GM21619 (cell line): ENCODE results near the gene ZNF543.
"Not testable (repeated sequence)": the region's sequence is repeated elsewhere in the genome, so short reads cannot be mapped to it uniquely, and the experiment has no call there.

ENCODE experiments used
- ATAC-seq: cut with Tn5 transposase; IDR thresholded peaks from one replicate; pipeline ENCODE4 v1.9.1; 2021; ENCODE audit not compliant: unreplicated experiment

The ZNF543 gene

DNA sequence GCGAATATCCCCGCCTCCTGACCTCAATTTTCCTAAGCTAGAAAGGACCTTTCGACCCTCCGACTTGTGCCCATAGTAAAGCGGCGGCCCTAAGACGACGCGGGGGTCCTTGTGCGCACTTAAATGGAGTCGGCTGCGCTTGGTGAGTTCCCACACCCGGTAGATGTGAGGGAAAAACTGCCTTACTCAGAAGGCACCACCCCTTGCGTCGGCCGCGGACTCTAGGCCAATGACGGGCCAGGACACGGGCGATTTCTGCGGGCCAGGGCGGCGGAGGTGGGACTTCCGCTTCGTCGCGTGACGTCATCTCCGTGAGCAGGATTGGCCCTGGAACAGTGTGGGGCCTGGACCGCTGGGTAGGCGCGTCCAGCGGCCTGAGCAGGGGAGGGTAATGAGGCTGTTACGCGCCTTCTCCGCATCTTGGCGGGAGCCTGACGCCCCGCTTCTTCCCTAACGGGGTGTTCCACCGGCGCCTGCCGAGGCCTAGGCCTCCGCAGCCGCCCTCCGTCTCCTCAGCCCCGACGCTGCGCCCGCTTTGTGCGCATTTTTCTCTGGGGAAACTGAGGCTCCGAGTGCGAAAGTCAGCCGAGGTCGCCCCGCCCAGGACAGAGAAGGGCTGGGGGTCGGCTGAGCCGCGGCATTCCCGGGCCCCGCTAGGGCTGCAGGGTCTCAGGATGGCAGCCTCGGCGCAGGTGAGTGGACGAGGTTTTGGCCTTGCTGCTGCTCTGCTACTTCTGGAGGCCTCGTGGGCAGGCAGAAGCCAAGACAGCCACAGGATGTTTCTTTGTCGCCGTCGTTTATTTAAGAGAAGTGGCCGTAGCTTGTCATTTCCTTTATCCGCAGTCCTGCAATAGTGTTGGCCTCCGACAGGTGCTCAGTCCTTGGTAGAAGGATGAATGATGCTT, at the start of gene ZNF543:
Gene ZNF543, plus strand, starts transcription at position 293 of the 905 bp plus-strand sequence. Its CDS starts 382 bp downstream, at position 675.
- ATAC-seq: peak; percentile 91

DNA sequence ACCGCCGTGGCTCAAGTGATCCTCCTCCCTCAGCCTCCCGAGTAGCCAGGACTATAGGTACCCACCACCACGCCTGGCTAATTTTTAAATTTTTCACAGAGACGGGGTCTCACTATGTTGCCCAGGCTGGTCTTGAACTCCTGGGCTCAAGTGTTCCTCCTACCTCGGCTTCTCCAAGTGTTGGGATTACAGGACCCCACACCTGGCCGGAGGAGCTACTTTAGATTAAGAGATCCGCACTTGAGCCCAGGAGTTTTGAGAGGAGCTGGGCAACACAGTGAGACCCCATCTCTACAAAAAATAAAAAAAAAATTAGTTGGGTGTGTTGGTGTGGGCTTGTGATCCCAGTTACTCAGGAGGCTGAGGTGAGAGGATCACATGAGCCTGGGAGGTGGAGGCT, 49.0 kb upstream of the ZNF543 start:
- ATAC-seq: no peak

DNA sequence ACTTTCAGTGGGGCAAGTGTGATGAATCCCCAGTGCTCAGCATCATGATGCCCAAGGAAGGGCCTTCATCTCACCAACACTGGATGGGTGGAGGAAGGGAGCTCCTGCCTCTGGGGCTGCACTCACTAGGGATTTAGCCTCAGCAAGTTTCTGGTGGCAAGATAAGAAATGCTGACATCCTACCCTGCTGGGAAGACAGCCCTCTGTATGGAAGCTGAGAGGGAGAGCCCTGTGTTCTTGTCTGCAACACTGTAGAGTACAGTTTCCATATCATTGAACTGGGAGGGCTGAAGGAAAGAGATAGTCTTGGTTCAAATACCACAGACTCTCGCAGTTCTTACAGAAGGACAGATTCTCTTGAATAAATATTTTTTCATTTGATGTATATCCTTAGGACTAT, 47.3 kb upstream of the ZNF543 start:
- no peak for ATAC-seq

GRCh38 chr19:57276430-57276829, 43.8 kb upstream of the ZNF543 start:
- no peak for ATAC-seq

- not testable (repeated sequence) for ATAC-seq
These were observed 41.8 kb upstream of the ZNF543 start for GRCh38 chr19:57278481-57278880.

DNA sequence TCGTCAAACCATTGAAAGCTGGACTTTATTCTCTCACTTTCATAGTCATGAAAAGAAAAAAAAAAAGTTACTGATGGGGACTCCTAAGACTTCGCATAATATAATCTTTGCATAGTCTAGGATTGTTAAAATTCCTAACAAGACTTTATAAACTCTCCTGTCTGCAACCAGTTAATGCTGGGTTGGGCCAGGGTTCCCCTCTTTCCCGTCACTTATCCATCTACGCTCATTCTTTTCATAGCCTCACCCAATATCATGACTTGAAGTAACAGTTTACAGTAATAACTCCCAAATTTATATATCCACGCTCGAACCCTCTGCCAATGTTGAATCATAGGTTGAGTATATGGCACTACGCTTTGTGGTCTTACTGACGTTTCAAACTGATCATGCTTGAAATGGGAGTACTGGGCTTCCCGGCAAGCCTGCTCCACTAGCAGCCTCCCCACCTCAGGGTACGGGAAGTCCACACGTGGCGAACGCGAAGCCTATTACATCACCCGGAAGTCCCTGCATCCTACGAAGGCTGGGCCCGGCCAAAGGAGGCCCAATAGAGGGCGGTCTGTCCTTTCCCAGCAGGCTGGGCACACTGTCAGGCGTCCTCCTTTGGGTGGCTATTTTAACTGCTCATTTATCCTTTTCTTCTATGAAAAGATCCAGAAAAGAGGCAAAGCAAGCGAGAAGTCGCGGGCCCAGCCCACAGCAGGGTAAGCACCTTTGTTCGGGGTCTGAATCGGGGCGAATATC, 40.7 kb upstream of the ZNF543 start:
- peak; percentile 67 for ATAC-seq

DNA sequence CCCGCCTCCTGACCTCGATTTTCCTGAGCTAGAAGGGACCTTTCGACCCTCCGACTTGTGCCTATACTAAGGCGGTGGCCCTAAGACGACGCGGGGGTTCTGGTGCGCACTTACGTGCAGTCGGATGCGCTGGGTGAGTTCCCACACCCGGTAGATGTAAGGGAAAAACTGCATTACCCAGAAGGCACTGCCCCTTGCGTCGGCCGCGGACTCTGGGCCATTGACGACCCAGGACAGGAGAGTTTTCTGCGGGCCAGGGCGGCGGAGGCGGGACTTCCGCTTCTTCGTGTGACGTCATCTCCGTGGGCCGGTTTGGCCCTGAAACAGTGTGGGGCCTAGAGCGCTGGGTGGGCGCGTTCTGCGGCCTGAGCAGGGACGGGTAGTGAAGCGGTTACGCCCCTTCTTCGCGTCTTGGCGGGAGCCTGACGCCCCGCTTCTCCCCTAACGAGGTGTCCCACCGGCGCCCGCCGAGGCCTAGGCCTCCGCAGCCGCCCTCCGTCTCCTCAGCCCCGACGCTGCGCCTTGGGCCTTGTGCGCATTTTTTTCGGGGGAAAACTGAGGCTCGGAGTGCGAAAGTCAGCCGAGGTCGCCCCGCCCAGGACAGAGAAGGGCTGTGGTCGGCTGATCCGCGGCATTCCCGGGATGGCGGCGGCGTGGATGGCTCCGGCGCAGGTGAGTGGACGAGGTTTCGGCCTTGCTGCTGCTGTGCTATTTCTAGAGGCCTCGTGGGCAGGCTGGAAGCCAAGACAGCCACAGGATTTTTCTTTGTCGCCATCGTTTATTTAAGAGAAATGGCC, 39.9 kb upstream of the ZNF543 start, which contains the start of gene ZNF460:
Gene ZNF460, plus strand, starts transcription at position 321 of the 797 bp plus-strand sequence. Its CDS starts 322 bp downstream, at position 643.
- ATAC-seq: peak; percentile 72

DNA sequence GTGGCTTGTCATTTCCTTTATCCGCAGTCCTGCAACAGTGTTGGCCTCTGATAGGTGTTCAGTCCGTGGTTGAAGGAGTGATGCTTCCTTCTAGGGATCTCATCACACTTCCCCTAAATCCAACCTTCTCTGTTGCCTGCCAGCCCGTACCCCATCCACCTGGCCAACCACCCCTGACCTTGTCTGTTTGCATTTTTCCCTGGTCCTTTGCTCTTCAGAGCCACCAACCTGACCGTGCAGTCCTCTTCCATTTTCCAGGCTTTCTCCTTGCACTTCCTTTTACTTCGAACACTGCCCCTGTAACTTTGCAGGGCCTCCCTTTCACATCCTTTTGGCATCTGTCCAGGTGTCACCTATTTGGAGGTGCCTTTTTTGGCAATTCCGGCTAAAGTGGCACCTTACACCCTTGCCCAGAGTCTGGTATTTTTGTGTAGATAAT, 39.3 kb upstream of the ZNF543 start:
- no peak for ATAC-seq

DNA sequence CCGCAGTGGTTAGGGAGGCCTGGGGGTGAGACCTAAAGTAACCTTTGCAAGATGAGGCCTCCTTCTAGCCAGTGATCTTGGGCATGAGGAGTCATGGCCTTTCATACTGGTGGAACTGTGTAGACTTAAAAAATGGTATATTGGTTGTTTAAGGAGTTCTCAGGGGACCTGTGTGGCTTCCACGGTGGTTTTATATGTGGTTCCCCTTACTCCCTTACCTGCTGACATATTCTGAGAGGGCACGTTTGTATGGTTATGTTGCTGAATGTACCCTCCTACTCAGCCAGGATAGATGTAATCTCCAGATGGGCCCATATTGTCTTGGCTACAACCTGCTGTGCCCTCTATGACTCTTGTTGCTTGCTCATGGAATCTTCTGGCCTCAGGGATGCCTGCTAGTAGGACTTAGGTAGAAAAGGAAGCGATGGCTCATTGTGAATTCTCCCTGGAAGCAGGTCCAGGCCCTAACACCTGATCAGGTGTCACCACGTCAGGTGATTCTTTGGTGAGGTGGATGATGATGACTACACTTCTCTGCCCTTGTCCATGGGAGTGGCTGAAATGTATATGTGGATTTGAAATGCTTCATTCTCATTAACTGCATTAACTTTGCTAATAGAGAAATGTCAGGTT, 38.1 kb upstream of the ZNF543 start:
- ATAC-seq: no peak

DNA sequence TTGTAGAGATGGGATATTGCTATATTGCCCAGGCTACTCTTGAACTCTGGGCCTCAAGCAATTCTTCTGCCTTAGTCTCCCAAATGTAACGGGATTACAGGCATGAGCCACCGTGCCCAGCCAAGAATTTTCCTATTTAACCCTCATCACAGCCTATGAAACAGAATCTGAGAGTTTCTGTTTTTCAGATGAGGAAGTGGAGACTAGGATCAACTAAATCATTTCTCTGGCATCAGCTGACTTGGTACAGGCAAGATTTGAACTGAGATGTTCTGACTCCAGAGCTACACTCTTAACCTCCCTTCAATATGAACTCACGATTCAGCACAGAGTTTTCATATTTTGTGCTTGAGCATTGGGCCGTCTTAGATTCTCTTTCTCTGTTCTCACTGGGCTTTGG, 31.9 kb upstream of the ZNF543 start:
- no peak for ATAC-seq

DNA sequence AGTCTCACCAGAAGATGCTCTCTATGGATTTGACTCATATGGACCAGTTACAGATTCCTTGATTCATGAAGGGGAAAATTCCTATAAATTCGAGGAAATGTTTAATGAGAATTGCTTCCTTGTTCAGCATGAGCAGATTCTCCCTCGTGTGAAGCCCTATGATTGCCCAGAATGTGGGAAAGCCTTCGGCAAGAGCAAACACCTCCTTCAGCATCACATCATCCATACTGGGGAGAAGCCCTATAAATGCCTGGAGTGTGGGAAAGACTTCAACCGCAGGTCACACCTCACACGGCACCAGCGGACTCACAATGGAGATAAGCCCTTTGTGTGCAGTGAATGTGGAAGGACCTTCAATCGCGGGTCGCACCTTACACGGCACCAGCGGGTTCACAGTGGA, 29.3 kb upstream of the ZNF543 start:
- no peak for ATAC-seq

DNA sequence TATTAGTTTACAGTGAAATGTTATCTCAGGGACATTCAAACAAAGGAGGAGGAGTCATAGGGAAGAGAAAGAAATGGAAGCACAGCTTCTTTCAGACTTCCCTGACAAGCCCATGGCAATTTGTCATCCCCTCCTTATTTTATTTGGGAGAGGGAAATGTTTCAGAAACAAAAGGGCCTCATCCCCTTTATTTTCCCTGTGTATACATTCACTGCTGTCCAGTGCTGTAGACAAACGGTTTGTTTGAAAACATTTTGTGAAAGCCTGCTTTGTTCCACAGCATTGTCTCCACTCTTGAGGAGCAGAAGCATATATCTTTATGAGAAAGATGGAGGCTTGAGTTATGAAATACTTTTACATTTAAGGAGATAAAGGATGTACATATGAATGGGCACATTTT, 27.7 kb upstream of the ZNF543 start:
- no peak for ATAC-seq

- no peak for ATAC-seq
These were observed 26.6 kb upstream of the ZNF543 start for GRCh38 chr19:57293719-57294118.

- no peak for ATAC-seq
These were observed 18.2 kb upstream of the ZNF543 start for GRCh38 chr19:57302020-57302465.

DNA sequence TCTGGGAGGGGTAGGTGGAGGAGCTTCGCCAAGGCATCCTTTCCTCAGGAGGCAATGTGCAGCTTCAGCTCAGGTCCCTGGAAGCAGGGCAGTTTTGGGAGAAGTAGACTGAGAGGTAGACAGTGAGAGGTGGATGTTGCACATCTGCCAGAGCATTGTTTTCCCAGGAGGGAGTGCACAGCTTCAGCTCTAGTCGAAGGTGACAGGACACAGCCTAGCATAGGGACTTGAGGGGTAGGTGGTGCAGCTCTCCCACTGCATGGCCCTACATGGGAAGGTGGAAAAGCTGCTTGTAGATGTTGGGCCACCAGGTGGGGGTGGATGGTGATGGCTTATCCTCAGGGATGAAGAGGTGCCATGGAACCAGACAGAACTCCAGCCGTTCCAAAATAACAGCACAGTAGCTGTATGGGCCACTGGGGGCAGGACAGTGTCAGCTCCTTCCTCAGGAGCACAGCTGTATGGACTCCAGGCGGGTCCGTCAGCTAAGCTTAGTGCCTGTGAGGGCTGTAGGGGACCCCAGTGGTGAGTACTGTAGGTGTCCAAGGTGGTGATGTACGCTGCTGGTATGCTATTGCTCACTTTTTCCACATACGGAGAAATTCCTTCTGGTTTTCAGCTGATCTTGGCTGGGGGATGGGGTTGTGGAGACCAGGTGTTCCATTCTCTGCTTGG, 17.4 kb upstream of the ZNF543 start:
- ATAC-seq: no peak

DNA sequence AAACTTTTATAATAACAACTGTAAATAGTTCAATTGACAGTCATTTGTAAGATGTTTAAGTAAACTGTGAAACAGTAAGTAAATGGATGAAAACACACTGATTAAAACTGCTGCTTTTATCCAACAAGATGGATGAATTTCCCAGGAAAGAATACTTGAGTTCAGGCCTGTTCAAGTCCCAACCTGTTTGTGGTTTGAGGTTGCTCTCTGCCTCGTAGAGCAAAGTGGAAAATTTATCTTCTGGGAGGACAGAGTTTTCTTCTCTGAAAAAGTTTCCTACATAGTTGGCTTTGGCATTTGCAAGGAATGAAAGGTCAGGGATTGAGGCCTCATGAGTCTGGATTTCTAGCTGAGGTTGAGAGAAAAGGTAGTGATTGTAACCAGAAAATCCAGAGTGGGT, 15.2 kb upstream of the ZNF543 start:
- no peak for ATAC-seq

DNA sequence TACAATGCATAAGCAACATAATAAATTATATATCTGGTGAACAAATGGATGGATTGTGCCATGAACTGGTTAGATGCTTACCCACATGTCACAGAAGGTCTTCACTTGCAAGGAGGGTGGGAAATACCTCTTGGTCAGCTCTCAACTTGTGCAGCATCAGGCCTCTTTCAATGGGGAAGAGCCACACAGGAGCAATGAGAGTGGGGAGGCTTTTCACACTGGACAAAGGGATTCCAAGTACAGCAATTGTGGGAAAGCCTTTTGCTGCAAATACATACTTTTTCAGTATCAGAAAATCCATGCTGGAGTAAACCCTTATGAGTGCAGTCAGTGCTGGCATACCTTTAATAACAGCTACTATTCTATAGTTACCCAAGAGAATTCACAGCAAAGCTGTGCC, 11.8 kb upstream of the ZNF543 start:
- no peak for ATAC-seq

DNA sequence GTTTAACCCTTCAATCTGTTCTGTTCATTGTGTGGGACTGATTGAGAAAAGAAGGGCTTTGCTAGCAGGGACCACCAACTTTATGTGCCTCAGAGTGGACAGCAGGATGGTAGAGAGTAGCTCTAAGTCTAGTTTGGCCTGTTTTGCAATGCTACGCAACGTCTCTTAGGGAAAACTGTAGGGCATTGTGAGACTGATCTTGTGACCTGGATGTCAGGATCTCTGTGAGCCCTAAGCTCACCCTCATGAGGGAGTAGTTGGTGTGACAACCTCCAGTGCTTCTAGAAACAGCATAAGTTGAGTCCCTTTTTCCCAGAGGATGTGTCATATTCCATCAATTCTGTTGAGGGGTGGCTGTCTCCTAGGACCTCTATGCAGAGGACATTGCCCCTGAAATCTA, 9.5 kb upstream of the ZNF543 start:
- ATAC-seq: no peak

GRCh38 chr19:57314146-57314545, 6.1 kb upstream of the ZNF543 start:
- no peak for ATAC-seq

DNA sequence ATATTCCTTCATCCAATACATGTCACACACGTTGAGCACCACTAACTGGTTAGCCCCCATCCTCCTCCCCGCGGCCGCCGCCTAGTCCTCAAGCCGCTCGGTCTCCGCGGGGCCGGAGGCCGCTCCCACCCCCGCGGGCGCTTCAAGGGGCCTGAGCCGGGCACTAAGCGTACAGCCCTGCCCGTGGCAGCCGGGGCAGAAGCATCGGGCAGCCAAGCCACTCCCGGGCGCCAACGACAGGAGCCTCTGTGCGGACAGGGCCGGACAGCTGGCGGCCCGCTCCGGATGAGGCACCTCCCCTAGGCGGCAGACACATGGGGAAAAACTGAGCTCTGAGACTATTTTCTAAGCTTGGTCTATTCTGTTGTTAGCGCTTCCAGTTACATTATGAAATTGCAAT, 2.8 kb upstream of the ZNF543 start:
- ATAC-seq: no peak
